ENCODE data around the gene ATP8A2.

DNA sequence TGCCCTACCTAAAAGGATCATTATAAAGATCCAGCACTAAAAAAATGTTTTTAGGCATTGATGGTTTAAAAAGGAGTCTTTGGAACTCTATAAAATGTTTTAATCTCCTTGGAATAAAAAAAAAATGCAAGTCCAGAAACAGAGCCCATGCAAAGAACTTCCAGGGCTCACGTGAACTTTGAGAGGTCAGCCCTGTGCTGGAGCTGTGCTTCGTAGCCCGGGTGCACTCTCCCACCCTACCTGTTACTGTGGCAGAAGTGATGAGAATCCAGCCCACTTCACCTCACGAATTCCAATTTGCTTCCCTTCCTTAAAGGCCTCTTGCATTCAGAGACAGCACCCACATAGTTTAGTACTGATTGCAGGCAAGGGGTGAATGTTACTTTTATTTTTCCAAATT lies 412.3 kb downstream of the ATP8A2 start:
- TF ChIP-seq POLR2A (IDR thresholded peaks at IDR 0.05; ENCODE audit: extremely low read depth, insufficient read length) (no peak), CTCF (IDR thresholded peaks at IDR 0.05; ENCODE audit: low read depth, low read length) (no peak), MYC (IDR thresholded peaks at IDR 0.05; ENCODE audit: low read depth, low read length) (no peak)
- TF ChIP-seq, protein P1, sequence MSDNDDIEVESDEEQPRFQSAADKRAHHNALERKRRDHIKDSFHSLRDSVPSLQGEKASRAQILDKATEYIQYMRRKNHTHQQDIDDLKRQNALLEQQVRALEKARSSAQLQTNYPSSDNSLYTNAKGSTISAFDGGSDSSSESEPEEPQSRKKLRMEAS (IDR thresholded peaks at IDR 0.05; ENCODE audit: low read depth, low read length), result no peak

Data from NB4 (cell line).